DMS53 treated with DMSO at 0.1 percent for 48 hours (cell line): ENCODE data around the gene OGDH.
"Not testable (repeated sequence)": the region's sequence is repeated elsewhere in the genome, so short reads cannot be mapped to it uniquely, and the experiment has no call there.

Experiments used
- DNase-seq: peaks from one replicate; lab custom pipeline; 2025; ENCODE audit not compliant: unreplicated experiment; lab: John Stamatoyannopoulos, UW

Gene OGDH

DNA sequence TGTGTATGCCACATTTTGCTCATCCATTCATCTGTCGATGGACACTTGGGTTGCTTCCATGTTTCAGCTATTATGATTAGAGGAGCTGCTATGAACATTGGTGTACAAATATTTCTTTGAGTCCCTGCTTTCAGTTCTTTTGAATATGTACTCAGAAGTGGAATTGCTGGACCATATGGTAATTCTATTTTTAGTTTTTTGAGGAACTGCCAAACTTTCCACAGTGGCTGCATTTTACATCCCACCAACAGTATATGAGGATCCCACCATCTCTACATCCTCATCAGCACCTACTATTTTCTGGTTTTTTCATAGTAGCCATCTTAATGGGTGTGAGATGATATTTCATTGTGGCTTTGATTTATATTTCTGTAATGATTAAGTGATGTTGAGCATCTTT, 97.5 kb downstream of the OGDH start:
- DNase-seq = no peak

- DNase-seq = no peak
These were observed 99.0 kb downstream of the OGDH start for GRCh38 chr7:44705434-44705833.

DNA sequence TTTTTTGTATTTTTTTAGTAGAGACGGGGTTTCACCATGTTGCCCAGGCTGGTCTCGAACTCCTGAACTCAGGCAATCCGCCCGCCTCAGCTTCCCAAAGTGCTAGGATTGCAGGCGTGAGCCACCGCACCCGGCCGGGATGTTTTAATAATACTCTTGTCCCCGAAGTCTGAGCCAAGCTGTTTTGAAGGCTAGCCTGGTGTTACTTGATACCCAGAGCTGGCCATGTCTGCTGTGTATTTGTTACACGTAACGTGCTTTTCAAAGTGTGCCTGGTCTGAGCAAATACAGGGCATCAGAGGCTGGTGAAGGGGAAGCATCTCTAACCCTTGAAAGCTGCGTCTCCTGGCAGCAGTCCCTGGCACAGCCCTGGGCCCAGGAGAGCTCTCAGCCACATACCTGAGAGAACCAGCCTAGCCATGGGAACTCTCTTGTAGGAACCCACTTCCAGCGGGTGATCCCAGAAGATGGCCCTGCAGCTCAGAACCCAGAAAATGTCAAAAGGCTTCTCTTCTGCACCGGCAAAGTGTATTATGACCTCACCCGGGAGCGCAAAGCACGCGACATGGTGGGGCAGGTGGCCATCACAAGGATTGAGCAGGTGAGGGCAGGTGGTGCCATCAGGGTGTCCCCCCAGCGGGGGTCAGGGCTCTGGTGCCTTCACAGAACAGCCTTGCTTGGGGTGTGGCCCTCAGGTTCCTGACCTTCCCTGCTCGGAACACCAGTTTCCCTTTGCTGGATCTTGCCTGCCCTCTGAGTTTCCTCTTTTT, 100.5 kb downstream of the OGDH start:
- DNase-seq = no peak

DNA sequence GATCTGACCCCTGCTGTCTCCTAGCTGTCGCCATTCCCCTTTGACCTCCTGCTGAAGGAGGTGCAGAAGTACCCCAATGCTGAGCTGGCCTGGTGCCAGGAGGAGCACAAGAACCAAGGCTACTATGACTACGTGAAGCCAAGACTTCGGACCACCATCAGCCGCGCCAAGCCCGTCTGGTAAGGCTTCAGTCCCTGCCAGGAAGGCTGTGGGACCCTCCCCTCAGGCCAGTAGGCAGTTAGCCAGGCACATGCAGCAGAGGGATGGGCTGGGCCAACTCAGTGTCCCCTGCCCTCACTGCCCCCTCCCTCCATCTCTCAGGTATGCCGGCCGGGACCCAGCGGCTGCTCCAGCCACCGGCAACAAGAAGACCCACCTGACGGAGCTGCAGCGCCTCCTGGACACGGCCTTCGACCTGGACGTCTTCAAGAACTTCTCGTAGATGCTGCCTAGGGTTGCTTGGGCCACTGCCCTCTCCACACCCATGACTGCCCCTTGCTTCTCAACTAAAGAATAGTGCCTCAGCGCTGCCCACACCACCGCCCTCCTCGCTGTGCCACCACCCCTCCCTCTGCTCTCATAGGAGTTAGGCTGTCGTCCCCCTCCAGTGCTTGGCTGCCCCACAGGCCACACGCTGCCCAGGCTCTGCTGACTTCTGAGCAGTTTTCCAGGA, 101.3 kb downstream of the OGDH start:
- no peak for DNase-seq

DNA sequence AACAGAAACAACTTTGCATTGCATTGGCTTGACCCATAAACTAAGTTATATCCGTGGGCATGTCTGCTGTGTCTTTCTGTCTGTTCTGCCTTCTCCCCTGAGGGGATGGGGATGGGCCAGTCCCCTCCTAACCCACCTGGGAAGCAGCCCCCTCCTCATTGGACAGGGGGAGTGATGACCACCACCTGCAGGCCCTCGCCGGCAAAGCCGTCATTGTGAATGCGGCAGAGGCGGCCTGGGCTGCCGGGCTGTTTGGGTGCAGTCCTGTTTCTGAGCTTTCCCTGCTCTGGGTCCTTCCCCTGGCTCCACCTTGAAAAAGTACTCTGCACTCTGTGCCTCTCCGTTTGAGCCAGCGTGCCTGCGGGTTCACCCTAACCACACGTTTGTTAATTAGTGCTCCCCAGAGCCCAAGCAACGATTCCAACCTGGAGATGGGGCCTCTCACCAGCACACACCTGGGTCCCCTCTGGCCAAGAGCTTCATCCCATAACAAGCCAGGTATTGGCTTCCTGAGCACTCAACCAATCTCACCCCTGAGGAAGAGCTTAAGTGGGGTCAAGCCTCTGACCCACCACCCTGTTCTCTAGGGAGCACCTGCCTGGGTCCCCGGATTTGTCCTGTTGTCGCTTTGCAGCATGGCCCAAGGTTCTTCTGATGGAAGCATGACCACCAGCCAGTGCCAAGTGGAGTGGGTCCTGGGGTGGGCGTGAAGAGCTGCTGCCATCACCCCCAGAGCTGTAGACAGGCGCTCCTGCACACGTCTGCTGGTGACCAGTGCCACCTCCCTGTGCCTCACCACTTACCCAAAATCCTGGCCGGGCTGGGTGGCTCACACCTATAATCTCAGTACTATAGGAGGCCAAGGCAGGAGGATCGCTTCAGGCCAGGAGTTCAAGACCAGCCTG, 102.8 kb downstream of the OGDH start:
- DNase-seq = no peak

- DNase-seq = no peak
These were observed 103.6 kb downstream of the OGDH start for GRCh38 chr7:44709945-44710596.

GRCh38 chr7:44711528-44711927, 105.1 kb downstream of the OGDH start:
- DNase-seq = no peak

DNA sequence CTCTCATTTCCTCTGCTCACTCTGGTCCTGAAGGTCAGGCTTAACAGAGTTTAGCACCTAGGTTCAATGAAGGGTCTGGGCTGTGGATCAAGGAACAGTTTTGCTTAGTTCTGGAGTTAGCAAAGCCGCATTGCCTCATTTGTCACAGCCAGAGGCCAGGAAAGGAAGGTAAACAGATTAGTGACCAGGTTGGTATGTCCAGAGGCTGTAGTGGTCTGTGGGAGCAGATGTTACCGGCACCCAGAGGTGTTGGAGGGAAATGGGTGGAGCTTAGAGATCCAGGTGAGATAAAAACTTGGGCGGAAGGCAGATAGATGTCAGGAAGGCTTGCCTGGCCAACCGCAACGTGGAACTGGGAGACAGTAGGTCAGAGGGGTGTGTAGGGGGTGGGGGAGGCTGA, 105.6 kb downstream of the OGDH start:
- peak; percentile 46 for DNase-seq

DNA sequence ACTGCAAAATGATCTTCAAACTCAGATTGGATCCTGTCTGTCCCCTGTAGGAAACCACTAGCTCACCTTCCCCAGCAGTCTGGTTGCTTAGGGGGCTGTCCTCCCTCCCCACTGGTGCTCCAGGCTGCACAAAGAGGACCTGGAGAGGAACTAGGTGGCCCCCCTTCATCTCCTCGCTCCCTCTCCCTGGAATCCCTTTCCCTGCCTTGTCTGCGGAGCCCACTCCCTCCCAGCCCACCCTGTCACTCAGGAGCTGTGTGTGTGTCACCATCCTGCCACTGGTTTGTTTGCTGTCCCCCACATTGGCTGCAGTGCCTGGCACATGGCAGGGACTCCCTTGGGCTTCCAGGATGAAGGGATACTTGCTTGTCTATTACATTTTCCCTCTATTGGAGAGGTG, 106.7 kb downstream of the OGDH start:
- DNase-seq = no peak

DNA sequence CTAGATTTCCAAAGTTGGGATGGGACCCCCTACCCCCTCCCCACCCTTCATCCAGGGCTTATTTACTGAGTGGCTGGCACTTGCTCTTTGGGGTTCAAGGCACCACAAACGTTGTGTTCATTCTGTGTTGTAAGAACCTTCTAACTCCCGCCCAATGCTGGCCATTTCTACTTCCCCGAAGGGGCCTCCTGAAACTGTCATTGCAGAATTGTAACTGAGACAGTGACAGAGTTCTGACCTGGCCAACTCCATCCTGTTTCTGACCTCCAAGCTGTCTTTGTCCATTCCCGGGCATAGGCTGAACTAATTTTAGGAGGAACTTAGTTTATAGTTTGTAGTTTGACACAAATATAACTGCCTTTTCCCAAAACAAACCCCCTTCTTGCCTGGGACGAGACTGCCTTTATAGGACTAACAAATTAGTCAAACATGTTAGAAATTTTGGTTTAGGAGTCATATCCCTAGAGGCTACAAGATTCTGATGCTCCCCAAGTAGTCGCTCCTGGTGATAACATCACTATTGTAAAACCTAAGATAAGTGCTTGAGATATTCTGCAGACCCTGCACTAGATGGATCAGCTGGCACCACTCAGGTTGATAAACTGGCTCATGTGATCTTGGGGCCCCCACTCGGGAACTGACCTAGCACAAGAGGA, 107.4 kb downstream of the OGDH start:
- DNase-seq = no peak

- DNase-seq = no peak
These were observed 109.8 kb downstream of the OGDH start for GRCh38 chr7:44716205-44716604.

DNA sequence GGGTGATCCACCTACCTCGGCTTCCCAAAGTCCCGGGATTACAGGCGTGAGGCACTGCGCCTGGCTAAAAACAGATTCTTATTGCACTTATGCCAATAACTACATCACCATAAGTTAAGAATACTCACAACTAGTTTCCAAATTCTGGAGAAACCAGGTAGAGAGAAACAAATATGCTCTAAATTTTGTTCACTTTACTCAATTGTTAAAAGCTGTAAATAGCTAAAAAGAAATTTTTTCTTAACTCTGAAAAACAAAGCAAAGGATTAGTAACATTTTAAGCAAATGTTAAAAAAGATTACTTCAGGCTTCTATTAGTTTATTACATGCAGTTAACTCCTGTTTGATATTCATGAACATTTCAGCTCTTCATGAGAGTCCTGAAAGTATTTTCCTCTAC, 113.9 kb downstream of the OGDH start:
- DNase-seq = no peak

- no peak for DNase-seq
These were observed 117.8 kb downstream of the OGDH start for GRCh38 chr7:44724276-44724675.

DNA sequence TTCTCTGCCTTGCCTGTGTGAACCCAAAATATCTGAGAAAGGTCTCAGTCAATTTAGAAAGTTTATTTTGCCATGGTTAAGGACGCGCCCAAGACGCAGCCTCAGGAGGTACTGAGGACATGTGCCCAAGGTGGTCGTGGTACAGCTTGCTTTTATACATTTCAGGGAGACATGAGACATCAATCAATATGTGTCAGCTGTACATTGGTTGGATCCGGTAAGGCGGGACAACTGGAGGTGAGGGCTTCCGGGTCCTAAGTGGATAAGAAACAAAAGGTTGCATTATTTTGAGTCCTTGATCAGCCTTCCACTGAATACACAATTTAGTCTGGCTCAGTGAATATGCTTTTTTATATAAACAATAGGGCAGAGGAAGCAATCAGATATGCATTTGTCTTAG, 119.8 kb downstream of the OGDH start:
- DNase-seq = not testable (repeated sequence)

- DNase-seq = no peak
These were observed 120.9 kb downstream of the OGDH start for GRCh38 chr7:44727158-44727936.

GRCh38 chr7:44727937-44728262, 121.5 kb downstream of the OGDH start:
- no peak for DNase-seq

- DNase-seq = no peak
These were observed 123.6 kb downstream of the OGDH start for GRCh38 chr7:44729949-44730590.

- not testable (repeated sequence) for DNase-seq
These were observed 126.5 kb downstream of the OGDH start for GRCh38 chr7:44732971-44733370.

DNA sequence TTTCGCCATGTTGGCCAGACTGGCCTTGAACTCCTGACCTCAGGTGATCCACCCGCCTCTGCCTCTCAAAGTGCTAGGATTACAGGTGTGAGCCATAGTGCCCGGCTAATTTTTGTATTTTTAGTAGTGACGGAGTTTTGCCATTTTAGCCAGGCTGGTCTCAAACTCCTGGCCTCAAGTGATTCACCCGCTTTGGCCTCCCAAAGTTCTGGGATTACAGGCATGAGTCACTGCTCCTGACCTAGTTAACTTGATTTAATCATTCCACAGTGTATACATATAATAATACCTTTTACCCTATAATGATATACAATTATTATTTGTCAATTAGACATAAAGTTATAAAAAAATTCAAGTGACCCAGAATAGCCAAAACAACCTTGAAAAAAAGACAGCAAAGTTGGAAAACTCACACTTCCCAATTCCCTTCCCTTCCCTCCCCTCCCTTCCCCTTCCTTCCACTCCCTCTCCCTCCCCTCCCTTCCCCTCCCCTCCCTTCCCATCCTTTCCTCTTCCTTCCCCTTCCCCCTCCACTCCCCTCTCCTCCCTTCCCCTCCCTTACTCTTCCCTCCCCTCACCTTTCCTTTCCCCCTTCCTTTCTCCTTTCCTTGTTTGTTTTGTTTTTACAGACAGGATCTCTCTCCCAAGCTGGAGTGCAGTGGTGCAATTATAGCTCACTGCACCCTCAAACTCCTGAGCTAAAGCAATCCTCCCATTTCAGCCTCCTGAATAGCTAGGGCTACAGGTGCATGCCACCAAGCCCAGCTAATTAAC, 127.5 kb downstream of the OGDH start:
- DNase-seq = no peak
